IMR-90 (cell line): ENCODE data around the gene CKAP4. TPM values are rescaled to one million over a fixed set of nuclear protein-coding genes. Genes with fewer than 3 reads are reported as not detected.

Experiments
- ATAC-seq: fragments of 200-7000 bp; cut with Tn5 transposase; 2 replicates; pipeline ENCODE4 v1.9.1; 2020; ENCODE audit warnings: low read depth, mild to moderate bottlenecking, moderate library complexity
- BruUV-seq: library from RNA; stranded (reverse); fragments of 400-500 nt; replicated peaks from 2 replicates; lab custom pipeline; 2021; lab: Mats Ljungman, UMichigan
- CTCF ChIA-PET: fragments of 300-600 bp; formaldehyde crosslinking; extraction: SDS; loops from one replicate; lab custom pipeline; 2021; ENCODE audit warnings: antibody characterized with exemption; lab: Yijun Ruan, JAX
- POLR2A ChIA-PET: fragments of 300-600 bp; sonication (Branson Sonifier 250); formaldehyde crosslinking; loops from one replicate; lab custom pipeline; 2022; ENCODE audit warnings: antibody characterized with exemption; ENCODE audit not compliant: unreplicated experiment; lab: Charles Lee
- DNase-seq: peaks from one replicate; pipeline ENCODE4 v3.0.0; 2013
- H2AFZ ChIP-seq: replicated peaks from 2 replicates; pipeline ENCODE3; 2013; ENCODE audit warnings: low read length, mild to moderate bottlenecking; ENCODE audit not compliant: poor library complexity
- H2AK5ac ChIP-seq: 2 replicates; pipeline ENCODE4 v1.6.1; 2013; ENCODE audit warnings: low read depth, low read length, inconsistent platforms
- H2AK9ac ChIP-seq: replicated peaks from 2 replicates; pipeline ENCODE3; 2013; ENCODE audit warnings: mild to moderate bottlenecking, low read depth, low read length, moderate library complexity; ENCODE audit not compliant: poor library complexity
- H2BK120ac ChIP-seq: 2 replicates; pipeline ENCODE4 v1.6.1; 2013; ENCODE audit warnings: low read depth, low read length, inconsistent platforms
- H2BK15ac ChIP-seq: 3 replicates; pipeline ENCODE4 v1.6.1; 2013; ENCODE audit warnings: low read depth, low read length, inconsistent platforms
- H2BK20ac ChIP-seq: 2 replicates; pipeline ENCODE4 v1.6.1; 2013; ENCODE audit warnings: low read depth, mild to moderate bottlenecking, inconsistent platforms, low read length, moderate library complexity
- H2BK5ac ChIP-seq: 2 replicates; pipeline ENCODE4 v1.6.1; 2013; ENCODE audit warnings: mild to moderate bottlenecking, low read depth, low read length, inconsistent platforms; ENCODE audit not compliant: poor library complexity, severe bottlenecking
- H3K14ac ChIP-seq: replicated peaks from 2 replicates; pipeline ENCODE4 v1.6.1; 2013; ENCODE audit warnings: low read depth, low read length, inconsistent platforms
- H3K18ac ChIP-seq: 2 replicates; pipeline ENCODE4 v1.6.1; 2013; ENCODE audit warnings: low read depth, low read length, control low read depth
- H3K23ac ChIP-seq: 2 replicates; pipeline ENCODE4 v1.6.1; 2013; ENCODE audit warnings: low read depth, low read length, inconsistent platforms
- H3K27ac ChIP-seq: 2 replicates; pipeline ENCODE4 v1.5.1; 2013; ENCODE audit warnings: mild to moderate bottlenecking, control low read depth, low read length; ENCODE audit not compliant: insufficient read depth
- H3K27me3 ChIP-seq: 2 replicates; pipeline ENCODE4 v1.6.1; 2013; ENCODE audit warnings: low read length; ENCODE audit not compliant: control insufficient read depth, insufficient read depth
- H3K36me3 ChIP-seq: 2 replicates; pipeline ENCODE4 v1.6.1; 2013; ENCODE audit warnings: low read length, mixed read lengths; ENCODE audit not compliant: control insufficient read depth, insufficient read depth
- H3K4ac ChIP-seq: 2 replicates; pipeline ENCODE4 v1.6.1; 2013; ENCODE audit warnings: low read depth, low read length, inconsistent platforms
- H3K4me1 ChIP-seq: 2 replicates; pipeline ENCODE4 v1.6.1; 2013; ENCODE audit warnings: low read length, mixed read lengths; ENCODE audit not compliant: control insufficient read depth, insufficient read depth
- H3K4me2 ChIP-seq: 2 replicates; pipeline ENCODE4 v1.6.1; 2013; ENCODE audit warnings: low read depth, mild to moderate bottlenecking, control low read depth, low read length, moderate library complexity
- H3K4me3 ChIP-seq: 2 replicates; pipeline ENCODE4 v1.5.1; 2013; ENCODE audit warnings: low read depth, mild to moderate bottlenecking, control low read depth, low read length, moderate library complexity; ENCODE audit not compliant: insufficient read depth
- H3K56ac ChIP-seq: 2 replicates; pipeline ENCODE4 v1.6.1; 2013; ENCODE audit warnings: low read length, inconsistent platforms; ENCODE audit not compliant: insufficient read depth; ENCODE audit errors: extremely low read depth
- H3K79me1 ChIP-seq, 2 experiments: 2 replicates each; pipeline ENCODE4 v1.6.1; 2013; ENCODE audit warnings: low read length in 2 of 2, inconsistent platforms in 1 of 2, low read depth in 1 of 2
- H3K9ac ChIP-seq: 2 replicates; pipeline ENCODE4 v1.6.1; 2013; ENCODE audit warnings: low read depth, low read length, control low read depth
- H3K9me1 ChIP-seq: 2 replicates; pipeline ENCODE4 v1.6.1; 2013; ENCODE audit warnings: low read length, inconsistent platforms; ENCODE audit not compliant: insufficient read depth
- H3K9me3 ChIP-seq: 2 replicates; pipeline ENCODE4 v1.6.1; 2013; ENCODE audit warnings: low read length; ENCODE audit not compliant: control insufficient read depth, insufficient read depth
- H4K20me1 ChIP-seq: 2 replicates; pipeline ENCODE4 v1.6.1; 2013; ENCODE audit warnings: low read length, inconsistent platforms; ENCODE audit not compliant: insufficient read depth
- H4K5ac ChIP-seq: 2 replicates; pipeline ENCODE4 v1.6.1; 2013; ENCODE audit warnings: mild to moderate bottlenecking, low read depth, low read length, control low read depth
- H4K8ac ChIP-seq, 2 experiments: 2 replicates each; pipeline ENCODE4 v1.6.1; 2013; ENCODE audit warnings: low read depth in 2 of 2, low read length in 2 of 2, control low read depth in 1 of 2, inconsistent platforms in 1 of 2
- H4K91ac ChIP-seq: 2 replicates; pipeline ENCODE4 v1.6.1; 2013; ENCODE audit warnings: low read depth, low read length, inconsistent platforms; ENCODE audit not compliant: insufficient read depth
- CEBPB ChIP-seq: IDR thresholded peaks from 2 replicates; pipeline ENCODE4 v1.6.1; 2012; ENCODE audit warnings: low read depth, low read length, improper control_type of control experiment
- MAZ ChIP-seq: IDR thresholded peaks from 2 replicates; pipeline ENCODE4 v1.6.1; 2012; ENCODE audit warnings: low read depth, mild to moderate bottlenecking, low read length, improper control_type of control experiment, moderate library complexity, borderline replicate concordance
- MXI1 ChIP-seq: IDR thresholded peaks from 2 replicates; pipeline ENCODE4 v1.6.1; 2012; ENCODE audit warnings: low read depth, mild to moderate bottlenecking, low read length, moderate library complexity, borderline replicate concordance
- POLR2A ChIP-seq: IDR thresholded peaks from 2 replicates; pipeline ENCODE4 v1.6.1; 2012; ENCODE audit warnings: mild to moderate bottlenecking, low read depth, low read length
- RFX5 ChIP-seq: IDR thresholded peaks from 2 replicates; pipeline ENCODE4 v1.8.0; 2012; ENCODE audit warnings: low read depth, mild to moderate bottlenecking, low read length, moderate library complexity
- SMC3 ChIP-seq: fragments of 150-350 bp; IDR thresholded peaks from 2 replicates; pipeline ENCODE4 v1.6.1; 2016; ENCODE audit warnings: low read depth, mild to moderate bottlenecking, antibody characterized with exemption, low read length, moderate library complexity
- WGBS, 2 experiments: methylation state at CpG; one replicate each; pipeline versions ENCODE4 v1.1.5 to v1.1.7; 2013; ENCODE audit warnings: missing lambda C conversion rate in 2 of 2; ENCODE audit not compliant: insufficient read length in 1 of 2; ENCODE audit errors: extremely low coverage in 2 of 2; 5-methylcytosine and 5-hydroxymethylcytosine counted together
- dilution Hi-C: fragments of 300-500 bp; cut with HindIII; formaldehyde crosslinking; loops from one replicate; pipeline ENCODE4 v1.14.3; 2018; ENCODE audit warnings: low sequenced_read_pairs; ENCODE audit not compliant: unreplicated experiment
- in situ Hi-C: fragments of 300-500 bp; cut with MboI; formaldehyde crosslinking; loops from 3 replicates; pipeline ENCODE4 v1.14.3; 2019; ENCODE audit warnings: low sequenced_read_pairs, inconsistent platforms, mixed read lengths
- intact Hi-C: fragments of 100-400 bp; cut with micrococcal nuclease; formaldehyde crosslinking; loops from 2 replicates; pipeline ENCODE4 v1.10.0; 2022
- polyA plus RNA-seq, 3 experiments: library from polyadenylated mRNA; depleted of rRNA; stranded (reverse); fragments of >200 nt; gene quantifications; 2 replicates each; pipeline ENCODE4 v1.2.3, GENCODE V29; 2012; ENCODE audit warnings: low replicate concordance in 1 of 3
- total RNA-seq: library from RNA; depleted of rRNA; stranded (reverse); fragments of >200 nt; gene quantifications from 2 replicates; pipeline ENCODE4 v1.2.3, GENCODE V29; 2012

Gene CKAP4
- total and polyA plus RNA-seq, 2 of the 4 experiments (the other 2 are of a cell fraction) = 94.5 to 297 TPM

- Histone ChIP-seq H3K4ac (no peak overlapping the region), H3K4me3 (no peak overlapping the region), H2AFZ (no peak overlapping the region), H3K27ac (no peak overlapping the region), H3K4me2 (no peak overlapping the region), H4K8ac (0 out of 4 replicates have a peak overlapping the region, but pooled peaks of 1 of the 2 experiments have one; percentile 10), H3K18ac (peak overlapping the region; percentile 3; the same call in 1 of the 2 replicates), H2BK20ac (no peak overlapping the region), H2AK9ac (no peak overlapping the region), H3K79me1 (no peaks in the 10 kb centered on the region), H3K4me1 (peaks cover 8% of the 10 kb centered on the region), H3K9ac (no peak overlapping the region), H2BK15ac (no peak overlapping the region; the same call in 2 of the 3 replicates), H3K27me3 (no peaks in the 10 kb centered on the region), H2BK5ac (no peak overlapping the region), H3K56ac (no peak overlapping the region), H3K36me3 (no peaks in the 10 kb centered on the region), H4K91ac (no peak overlapping the region), H4K20me1 (no peaks in the 10 kb centered on the region), H3K14ac (peak overlapping the region; percentile 10; the same call in 1 of the 2 replicates), H2BK120ac (peak overlapping the region; percentile 7; the same call in 1 of the 2 replicates), H4K5ac (no peak overlapping the region; the same call in 1 of the 2 replicates), H3K9me3 (no peaks in the 10 kb centered on the region), H2AK5ac (peak overlapping the region; percentile 22; the same call in 1 of the 2 replicates), H3K23ac (no peak overlapping the region), H3K9me1 (peaks cover 11% of the 10 kb centered on the region)
- no TSS peak for BruUV-seq
- ATAC-seq (no peak), DNase-seq (no peak)
- dilution Hi-C loops = no loop called here
- TF ChIP-seq MXI1 (no peak), SMC3 (no peak), RFX5 (no peak), POLR2A (no peak), CEBPB (peak; percentile 35; the same call in 1 of the 2 replicates), MAZ (no peak)
- 80% methylated on average over 1 of the region's 5 CpGs; no CpG with 5 or more reads in 1 of the 2 experiments for WGBS, 2 experiments
- in situ Hi-C loops = no loop called here
- intact Hi-C loops = no loop called here
- POLR2A ChIA-PET = no interaction called here
- CTCF ChIA-PET = no interaction called here
Measured at GRCh38 chr12:106291342-106291741, 43.5 kb upstream of the CKAP4 start.
